Left lung (tissue), 10 donors: ENCODE data around the gene AAK1. TPM values are rescaled to one million over a fixed set of nuclear protein-coding genes. Genes with fewer than 3 reads are reported as not detected.
"Not testable (repeated sequence)": the region's sequence is repeated elsewhere in the genome, so short reads cannot be mapped to it uniquely, and the experiment has no call there.

ENCODE experiments used
- ATAC-seq: fragments of 200-7000 bp; cut with Tn5 transposase; one replicate; pipeline ENCODE4 v1.9.1; 2020; ENCODE audit warnings: moderate library complexity
- DNase-seq, 4 donors: peaks; one replicate each; pipeline ENCODE4 v3.0.0-alpha.2; 2013 to 2020
- H3K27ac ChIP-seq, 2 donors: fragments of 200-600 bp; sonication (generic) in 1 of 2; one replicate each; pipeline versions ENCODE4 v1.5.0 to v1.8.0; 2020 to 2021
- H3K27me3 ChIP-seq, 2 donors: fragments of 200-600 bp; sonication (generic) in 1 of 2; one replicate each; pipeline versions ENCODE4 v1.5.0 to v1.8.0; 2020 to 2021
- H3K36me3 ChIP-seq, 2 donors: fragments of 200-600 bp; sonication (generic) in 1 of 2; one replicate each; pipeline versions ENCODE4 v1.5.0 to v1.8.0; 2020 to 2021
- H3K4me1 ChIP-seq, 2 donors: fragments of 200-600 bp; one replicate each; pipeline ENCODE4 v1.8.0; 2021
- H3K4me3 ChIP-seq, 2 donors: fragments of 200-600 bp; sonication (generic) in 1 of 2; one replicate each; pipeline versions ENCODE4 v1.5.0 to v1.8.0; 2020 to 2021; ENCODE audit warnings: mild to moderate bottlenecking in 1 of 2
- H3K9me3 ChIP-seq, 2 donors: fragments of 200-600 bp; sonication (generic) in 1 of 2; one replicate each; pipeline versions ENCODE4 v1.5.0 to v1.8.0; 2020 to 2021
- CTCF ChIP-seq, 2 donors: fragments of 200-600 bp; sonication (generic) in 1 of 2; IDR thresholded peaks; one replicate each; pipeline versions ENCODE4 v1.5.0 to v1.8.0; 2021; ENCODE audit warnings: antibody characterized with exemption in 2 of 2
- intact Hi-C, 2 donors: fragments of 100-400 bp; cut with DNase I; formaldehyde crosslinking; loops; one replicate each; pipeline versions ENCODE4 v1.11.2 to v1.14.2; 2022
- polyA plus RNA-seq, 6 donors: library from polyadenylated mRNA; unstranded; fragments of 120-200 nt; gene quantifications; one replicate each; pipeline ENCODE4 v1.2.1, GENCODE V29; 2013; ENCODE audit not compliant: insufficient read length in 6 of 6
- total RNA-seq, 2 donors: library from RNA; stranded (reverse); fragmentation: NEBNext Ultra II Directional; extraction: Animal tissue kit (Norgen Biotek cat#: 25700); gene quantifications; one replicate each; pipeline ENCODE4 v1.2.1, GENCODE V29; 2021
- donor health status: DM: no; HTN: yes; CAD: no.
- donor health status: DM: no; HTN: no; CAD: no.

AAK1 gene
- total and polyA plus RNA-seq, 8 donors = 19.0 to 70.7 (median 22.4) TPM

GRCh38 chr2:69623236-69623635 lies 20.3 kb downstream of the AAK1 start:
- ATAC-seq = no peak

GRCh38 chr2:69622805-69623204 lies 20.7 kb downstream of the AAK1 start:
- intact Hi-C loops, H3K27me3 ChIP-seq, H3K27ac ChIP-seq, H3K4me3 ChIP-seq, DNase-seq, H3K9me3 ChIP-seq, ATAC-seq, H3K36me3 ChIP-seq: not testable (repeated sequence)
- peaks cover 8 to 64% of the 10 kb centered on the region in 2 donors for H3K4me1 ChIP-seq

More at GRCh38 chr2:69623236-69623635, 20.3 kb downstream of the AAK1 start:
- peaks cover 8 to 65% of the 10 kb centered on the region in 2 donors for H3K4me1 ChIP-seq
- no peak for TF ChIP-seq CTCF (IDR thresholded peaks at IDR 0.05)
- no peaks in the 10 kb centered on the region for H3K36me3 ChIP-seq
- H3K9me3 ChIP-seq = no peaks in the 10 kb centered on the region
- intact Hi-C loops = no loop called here
- H3K27ac ChIP-seq = no peak overlapping the region
- H3K27me3 ChIP-seq = no peaks in the 10 kb centered on the region
- DNase-seq = no peak
- H3K4me3 ChIP-seq = no peak overlapping the region

GRCh38 chr2:69622017-69622540 lies 21.5 kb downstream of the AAK1 start:
- H3K36me3 ChIP-seq, H3K4me3 ChIP-seq, H3K27me3 ChIP-seq, H3K9me3 ChIP-seq, H3K27ac ChIP-seq, intact Hi-C loops, ATAC-seq: not testable (repeated sequence)
- peaks cover 8 to 62% of the 10 kb centered on the region in 2 donors for H3K4me1 ChIP-seq
- DNase-seq = peak in 1 of 4 donors; percentile 76

GRCh38 chr2:69621440-69621839 lies 22.1 kb downstream of the AAK1 start:
- H3K9me3 ChIP-seq = no peaks in the 10 kb centered on the region
- ATAC-seq = no peak
- intact Hi-C loops = no loop called here
- H3K27ac ChIP-seq = no peak overlapping the region
- peaks cover 8 to 67% of the 10 kb centered on the region in 2 donors for H3K4me1 ChIP-seq
- H3K27me3 ChIP-seq = no peaks in the 10 kb centered on the region
- TF ChIP-seq CTCF (IDR thresholded peaks at IDR 0.05) = no peak
- no peaks in the 10 kb centered on the region for H3K36me3 ChIP-seq
- no peak for DNase-seq
- H3K4me3 ChIP-seq = no peak overlapping the region

- H3K4me3 ChIP-seq = no peak overlapping the region
- TF ChIP-seq CTCF (IDR thresholded peaks at IDR 0.05) = no peak
- H3K27me3 ChIP-seq = no peaks in the 10 kb centered on the region
- DNase-seq (no peak), ATAC-seq (no peak)
- no peak overlapping the region for H3K27ac ChIP-seq
- peaks cover 8 to 72% of the 10 kb centered on the region in 2 donors for H3K4me1 ChIP-seq
- intact Hi-C loops = no loop called here
- H3K36me3 ChIP-seq = no peaks in the 10 kb centered on the region
- no peaks in the 10 kb centered on the region for H3K9me3 ChIP-seq
Observed at GRCh38 chr2:69620870-69621269, 22.7 kb downstream of the AAK1 start.

GRCh38 chr2:69619725-69620124 lies 23.8 kb downstream of the AAK1 start:
- ATAC-seq = peak; percentile 24
- no peaks in the 10 kb centered on the region for H3K27me3 ChIP-seq
- TF ChIP-seq CTCF (IDR thresholded peaks at IDR 0.05) = no peak
- intact Hi-C loops = no loop called here
- peak overlapping the region in 1 of 2 donors; percentile 7 for H3K27ac ChIP-seq
- no peak for DNase-seq
- no peaks in the 10 kb centered on the region for H3K9me3 ChIP-seq
- H3K36me3 ChIP-seq = no peaks in the 10 kb centered on the region
- no peak overlapping the region for H3K4me3 ChIP-seq
- peaks cover 8 to 67% of the 10 kb centered on the region in 2 donors for H3K4me1 ChIP-seq
